ENCODE measurements around the gene MARCHF3.

The MARCHF3 gene

DNA sequence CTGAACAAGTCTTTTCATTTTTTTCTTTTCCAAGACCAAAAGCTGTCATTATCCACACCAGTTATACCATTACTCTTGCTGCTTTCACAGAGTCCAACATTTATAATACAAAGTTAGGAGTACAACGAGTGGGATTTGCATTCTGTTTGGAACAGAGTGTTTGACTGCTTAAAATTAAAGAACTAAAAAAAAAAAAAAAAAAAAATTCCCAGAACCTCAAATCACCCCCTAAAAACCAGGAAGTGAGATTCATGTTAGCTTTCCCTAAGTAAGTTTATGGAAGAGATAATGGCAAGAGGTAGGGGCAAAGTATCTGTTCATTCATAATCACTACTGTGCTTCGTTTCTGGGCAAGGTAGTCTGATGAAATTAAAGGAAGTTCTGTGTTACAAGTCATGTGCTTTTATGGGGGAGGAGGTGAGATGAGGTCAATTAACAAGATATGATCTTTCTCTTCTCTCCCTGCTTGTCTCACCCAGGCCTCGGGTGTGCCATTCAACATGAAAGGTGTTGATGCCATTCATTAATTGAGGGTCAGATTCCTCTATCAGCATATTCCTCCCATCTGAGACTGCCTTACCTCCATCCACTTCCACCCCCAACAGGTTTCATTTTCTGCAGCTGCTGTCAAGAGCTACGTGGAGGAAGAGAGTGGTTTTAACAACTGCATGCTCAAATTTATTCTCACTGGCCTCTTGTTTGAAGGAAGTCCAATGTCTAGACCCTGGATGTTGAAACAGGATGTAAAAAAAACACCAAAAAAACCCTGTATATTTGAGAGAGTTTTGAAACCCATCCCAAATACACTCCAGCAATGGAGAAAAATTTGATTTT lies 58.1 kb downstream of the MARCHF3 start:
- no peak overlapping the region for H3K4me3 ChIP-seq
- TF ChIP-seq CTCF (IDR thresholded peaks at IDR 0.05), result no peak
- no peaks in the 10 kb centered on the region for H3K36me3 ChIP-seq
- intact Hi-C loops (cut with DNase I; ENCODE audit: low total_unique reads), result no loop called here
- no peak overlapping the region for H3K27ac ChIP-seq
- no peaks in the 10 kb centered on the region for H3K27me3 ChIP-seq
- DNase-seq, result no peak
- peaks cover 0 to 5% (median 0%) of the 10 kb centered on the region in 4 donors for H3K4me1 ChIP-seq
- H3K9me3 ChIP-seq, result no peaks in the 10 kb centered on the region

GRCh38 chr5:126971455-126972031 lies 58.8 kb downstream of the MARCHF3 start:
- Histone ChIP-seq H3K4me3 (no peak overlapping the region), H3K9me3 (no peaks in the 10 kb centered on the region), H3K27ac (no peak overlapping the region), H3K27me3 (no peaks in the 10 kb centered on the region), H3K4me1 (peaks cover 0 to 5% (median 0%) of the 10 kb centered on the region in 4 donors), H3K36me3 (no peaks in the 10 kb centered on the region)
- DNase-seq, result no peak
- intact Hi-C loops (cut with DNase I; ENCODE audit: low total_unique reads), result no loop called here
- TF ChIP-seq CTCF (IDR thresholded peaks at IDR 0.05), result no peak

GRCh38 chr5:126970517-126971017 lies 59.8 kb downstream of the MARCHF3 start:
- Histone ChIP-seq H3K4me1 (peaks cover 0 to 5% (median 0%) of the 10 kb centered on the region in 4 donors), H3K9me3 (no peaks in the 10 kb centered on the region), H3K36me3 (no peaks in the 10 kb centered on the region), H3K27ac (no peak overlapping the region), H3K4me3 (no peak overlapping the region), H3K27me3 (no peaks in the 10 kb centered on the region)
- TF ChIP-seq CTCF (IDR thresholded peaks at IDR 0.05), result no peak
- no peak for DNase-seq
- intact Hi-C loops (cut with DNase I; ENCODE audit: low total_unique reads), result no loop called here

DNA sequence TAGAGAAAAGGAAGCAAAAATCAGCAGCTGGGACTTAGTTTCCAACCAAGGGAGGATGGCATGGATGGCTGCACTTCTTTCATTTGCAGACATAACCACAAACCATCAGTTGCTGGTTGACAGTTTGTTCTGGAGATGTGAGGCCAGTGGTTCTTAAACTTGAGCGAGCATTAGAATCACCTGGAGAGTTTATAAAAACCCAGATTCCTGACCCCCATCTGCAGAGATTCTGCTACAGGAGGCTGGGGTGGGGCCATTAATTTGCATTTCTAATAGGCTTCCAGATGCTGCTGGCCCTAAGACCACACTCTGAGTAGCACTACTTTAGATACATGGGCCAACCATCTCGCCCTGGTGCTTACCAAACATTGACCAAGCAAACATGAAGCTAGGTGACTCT lies 60.8 kb downstream of the MARCHF3 start:
- H3K27ac ChIP-seq, result no peak overlapping the region
- TF ChIP-seq CTCF (IDR thresholded peaks at IDR 0.05), result no peak

DNA sequence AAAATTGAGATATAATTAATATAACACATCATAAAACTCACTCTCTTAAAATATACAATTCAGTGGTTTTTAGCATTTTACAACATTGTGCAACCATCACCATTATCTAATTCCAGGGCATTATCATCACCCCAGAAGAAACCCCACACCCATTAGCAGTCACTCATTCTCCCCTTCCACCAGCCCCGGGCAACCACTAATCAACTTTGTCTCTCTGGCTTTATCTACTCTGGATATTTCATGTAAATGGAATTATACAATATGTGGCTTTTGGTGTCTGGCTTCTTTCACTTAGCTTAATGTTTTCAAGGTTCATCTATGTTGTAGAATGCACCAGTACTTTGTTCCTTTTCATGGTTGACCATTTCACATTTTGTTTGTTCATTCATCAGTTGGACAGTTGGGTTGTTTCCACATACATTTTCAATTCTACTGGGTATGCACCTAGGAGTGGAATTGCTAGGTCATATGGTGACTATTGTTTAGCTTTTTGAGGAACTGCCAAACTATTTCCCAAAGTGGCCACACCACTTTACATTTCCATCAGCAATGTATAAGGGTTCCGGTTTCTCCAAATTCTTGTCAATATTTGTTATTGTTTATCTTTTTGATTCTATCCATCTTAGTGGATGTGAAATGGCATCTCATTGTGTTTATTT lies 62.4 kb downstream of the MARCHF3 start:
- Histone ChIP-seq H3K9me3 (no peaks in the 10 kb centered on the region), H3K36me3 (no peaks in the 10 kb centered on the region), H3K4me3 (no peak overlapping the region), H3K4me1 (peaks cover 0 to 5% (median 0%) of the 10 kb centered on the region in 4 donors), H3K27me3 (no peaks in the 10 kb centered on the region), H3K27ac (no peak overlapping the region)
- no peak for TF ChIP-seq CTCF (IDR thresholded peaks at IDR 0.05)
- intact Hi-C loops (cut with DNase I; ENCODE audit: low total_unique reads), result no loop called here
- DNase-seq, result no peak

More for the DNA sequence above, 60.8 kb downstream of the MARCHF3 start:
- Histone ChIP-seq H3K36me3 (no peaks in the 10 kb centered on the region), H3K4me3 (no peak overlapping the region), H3K9me3 (no peaks in the 10 kb centered on the region), H3K4me1 (peaks cover 0 to 5% (median 0%) of the 10 kb centered on the region in 4 donors), H3K27me3 (no peaks in the 10 kb centered on the region)
- intact Hi-C loops (cut with DNase I; ENCODE audit: low total_unique reads), result no loop called here
- no peak for DNase-seq

Measured in tibial artery (tissue), 4 donors.